K562 (cell line): ENCODE data around the gene MEGF11. TPM values are rescaled to one million over a fixed set of nuclear protein-coding genes. Genes with fewer than 3 reads are reported as not detected.

Experiments used
- CBX2 ChIP-seq: fragments of 200-600 bp; sonication (generic); IDR thresholded peaks from one replicate; pipeline ENCODE4 v1.6.1; 2012; ENCODE audit warnings: mild to moderate bottlenecking, low read length, inconsistent platforms; ENCODE audit not compliant: insufficient read depth, poor library complexity, severe bottlenecking
- DDX20 ChIP-seq: fragments of 450-650 bp; IDR thresholded peaks from 2 replicates; pipeline ENCODE4 v1.6.1; 2016; ENCODE audit warnings: missing genetic modification characterization, low read depth, mild to moderate bottlenecking, missing compliant biosample characterization, moderate library complexity
- DPF2 ChIP-seq: fragments of 450-650 bp; IDR thresholded peaks from 2 replicates; pipeline ENCODE4 v1.6.1; 2016
- MIER1 ChIP-seq: fragments of 450-650 bp; IDR thresholded peaks from 2 replicates; pipeline ENCODE4 v1.6.1; 2016; ENCODE audit warnings: antibody characterized with exemption, mild to moderate bottlenecking, low read depth
- NELFE ChIP-seq: IDR thresholded peaks from 2 replicates; pipeline ENCODE4 v1.6.1; 2011; ENCODE audit warnings: mild to moderate bottlenecking; ENCODE audit not compliant: insufficient read depth, insufficient read length
- PHB2 ChIP-seq: fragments of 450-650 bp; IDR thresholded peaks from 2 replicates; pipeline ENCODE4 v1.6.1; 2017; ENCODE audit warnings: low read depth
- PML ChIP-seq: IDR thresholded peaks from 2 replicates; pipeline ENCODE4 v1.6.1; 2012; ENCODE audit warnings: low read length, inconsistent platforms
- ZNF79 ChIP-seq: fragments of 250-450 bp; sonication (Bioruptor Pico); IDR thresholded peaks from 2 replicates; pipeline ENCODE4 v1.4.0; 2020; ENCODE audit warnings: low read depth, mild to moderate bottlenecking, moderate library complexity
- polyA plus RNA-seq, 8 experiments: library from polyadenylated mRNA; depleted of rRNA in 4 of 8; stranded (reverse) in 5 of 8; unstranded in 3 of 8; fragments of >200 nt; fragmentation: Nextera tagmentation in 2 of 8; fragmentation: Illumina TruSeq in 1 of 8; extraction: Ambion mirVana in 2 of 8; extraction: Trizol in 1 of 8; gene quantifications; 2 replicates each; pipeline versions ENCODE4 v1.2.1 to v1.2.3, GENCODE V29; 2011 to 2014; ENCODE audit warnings: inconsistent platforms in 1 of 8, missing spikeins in 1 of 8
- total RNA-seq, 7 experiments: library from RNA; depleted of rRNA in 6 of 7; stranded (reverse); fragments of >200 nt in 6 of 7; fragmentation: Illumina TruSeq in 2 of 7; extraction: Trizol in 2 of 7; gene quantifications; 2 replicates each; pipeline versions ENCODE4 v1.2.1 to v1.2.3, GENCODE V29; 2011 to 2021; ENCODE audit warnings: low replicate concordance in 1 of 7
- TF ChIP-seq, protein P1 (sequence below), 2 experiments: fragments of 450-650 bp; formaldehyde crosslinking in 1 of 2; IDR thresholded peaks; 2 replicates each; pipeline versions ENCODE4 v1.4.0 to v1.6.1; 2014 to 2020; ENCODE audit warnings: mild to moderate bottlenecking in 2 of 2, borderline replicate concordance in 1 of 2, low read depth in 1 of 2
- TF ChIP-seq, protein P2 (sequence below), 2 experiments: fragments of 150-350 bp in 1 of 2; IDR thresholded peaks; 2 replicates each; pipeline ENCODE4 v1.6.1; 2012 to 2016; ENCODE audit warnings: low read depth in 2 of 2, low read length in 2 of 2, mild to moderate bottlenecking in 1 of 2, moderate library complexity in 1 of 2
- TF ChIP-seq, protein P3 (sequence below): fragments of 200-800 bp; sonication (Bioruptor generic); IDR thresholded peaks from 2 replicates; pipeline ENCODE4 v1.6.1; 2017; ENCODE audit warnings: missing genetic modification characterization, missing compliant biosample characterization
- TF ChIP-seq, protein P4 (sequence below): fragments of 450-650 bp; IDR thresholded peaks from 2 replicates; pipeline ENCODE4 v1.7.0; 2016; ENCODE audit warnings: borderline replicate concordance

Gene MEGF11
- total and polyA plus RNA-seq, 9 of the 15 experiments (the other 6 are each of a cell fraction or from before 2014, with no cell fraction given), result 0.06 to 0.23 (median 0.20) TPM; not detected in 6

GRCh38 chr15:65952391-65953053 lies 301.0 kb downstream of the MEGF11 start (continued):
- TF ChIP-seq, protein P1, sequence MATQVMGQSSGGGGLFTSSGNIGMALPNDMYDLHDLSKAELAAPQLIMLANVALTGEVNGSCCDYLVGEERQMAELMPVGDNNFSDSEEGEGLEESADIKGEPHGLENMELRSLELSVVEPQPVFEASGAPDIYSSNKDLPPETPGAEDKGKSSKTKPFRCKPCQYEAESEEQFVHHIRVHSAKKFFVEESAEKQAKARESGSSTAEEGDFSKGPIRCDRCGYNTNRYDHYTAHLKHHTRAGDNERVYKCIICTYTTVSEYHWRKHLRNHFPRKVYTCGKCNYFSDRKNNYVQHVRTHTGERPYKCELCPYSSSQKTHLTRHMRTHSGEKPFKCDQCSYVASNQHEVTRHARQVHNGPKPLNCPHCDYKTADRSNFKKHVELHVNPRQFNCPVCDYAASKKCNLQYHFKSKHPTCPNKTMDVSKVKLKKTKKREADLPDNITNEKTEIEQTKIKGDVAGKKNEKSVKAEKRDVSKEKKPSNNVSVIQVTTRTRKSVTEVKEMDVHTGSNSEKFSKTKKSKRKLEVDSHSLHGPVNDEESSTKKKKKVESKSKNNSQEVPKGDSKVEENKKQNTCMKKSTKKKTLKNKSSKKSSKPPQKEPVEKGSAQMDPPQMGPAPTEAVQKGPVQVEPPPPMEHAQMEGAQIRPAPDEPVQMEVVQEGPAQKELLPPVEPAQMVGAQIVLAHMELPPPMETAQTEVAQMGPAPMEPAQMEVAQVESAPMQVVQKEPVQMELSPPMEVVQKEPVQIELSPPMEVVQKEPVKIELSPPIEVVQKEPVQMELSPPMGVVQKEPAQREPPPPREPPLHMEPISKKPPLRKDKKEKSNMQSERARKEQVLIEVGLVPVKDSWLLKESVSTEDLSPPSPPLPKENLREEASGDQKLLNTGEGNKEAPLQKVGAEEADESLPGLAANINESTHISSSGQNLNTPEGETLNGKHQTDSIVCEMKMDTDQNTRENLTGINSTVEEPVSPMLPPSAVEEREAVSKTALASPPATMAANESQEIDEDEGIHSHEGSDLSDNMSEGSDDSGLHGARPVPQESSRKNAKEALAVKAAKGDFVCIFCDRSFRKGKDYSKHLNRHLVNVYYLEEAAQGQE (IDR thresholded peaks at IDR 0.05; ENCODE audit: borderline replicate concordance), result peak; percentile 99
- TF ChIP-seq, protein P1 (CRISPR knock-in tag; IDR thresholded peaks at IDR 0.05; ENCODE audit: low read depth), result peak; percentile 95
- TF ChIP-seq PML, result no peak
- no peak for TF ChIP-seq CBX2
- TF ChIP-seq ZNF79 (CRISPR knock-in tag), result no peak
- TF ChIP-seq, protein P2, sequence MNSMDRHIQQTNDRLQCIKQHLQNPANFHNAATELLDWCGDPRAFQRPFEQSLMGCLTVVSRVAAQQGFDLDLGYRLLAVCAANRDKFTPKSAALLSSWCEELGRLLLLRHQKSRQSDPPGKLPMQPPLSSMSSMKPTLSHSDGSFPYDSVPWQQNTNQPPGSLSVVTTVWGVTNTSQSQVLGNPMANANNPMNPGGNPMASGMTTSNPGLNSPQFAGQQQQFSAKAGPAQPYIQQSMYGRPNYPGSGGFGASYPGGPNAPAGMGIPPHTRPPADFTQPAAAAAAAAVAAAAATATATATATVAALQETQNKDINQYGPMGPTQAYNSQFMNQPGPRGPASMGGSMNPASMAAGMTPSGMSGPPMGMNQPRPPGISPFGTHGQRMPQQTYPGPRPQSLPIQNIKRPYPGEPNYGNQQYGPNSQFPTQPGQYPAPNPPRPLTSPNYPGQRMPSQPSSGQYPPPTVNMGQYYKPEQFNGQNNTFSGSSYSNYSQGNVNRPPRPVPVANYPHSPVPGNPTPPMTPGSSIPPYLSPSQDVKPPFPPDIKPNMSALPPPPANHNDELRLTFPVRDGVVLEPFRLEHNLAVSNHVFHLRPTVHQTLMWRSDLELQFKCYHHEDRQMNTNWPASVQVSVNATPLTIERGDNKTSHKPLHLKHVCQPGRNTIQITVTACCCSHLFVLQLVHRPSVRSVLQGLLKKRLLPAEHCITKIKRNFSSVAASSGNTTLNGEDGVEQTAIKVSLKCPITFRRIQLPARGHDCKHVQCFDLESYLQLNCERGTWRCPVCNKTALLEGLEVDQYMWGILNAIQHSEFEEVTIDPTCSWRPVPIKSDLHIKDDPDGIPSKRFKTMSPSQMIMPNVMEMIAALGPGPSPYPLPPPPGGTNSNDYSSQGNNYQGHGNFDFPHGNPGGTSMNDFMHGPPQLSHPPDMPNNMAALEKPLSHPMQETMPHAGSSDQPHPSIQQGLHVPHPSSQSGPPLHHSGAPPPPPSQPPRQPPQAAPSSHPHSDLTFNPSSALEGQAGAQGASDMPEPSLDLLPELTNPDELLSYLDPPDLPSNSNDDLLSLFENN (IDR thresholded peaks at IDR 0.05; ENCODE audit: low read depth in 2 of 2, low read length in 2 of 2), result no peak
- TF ChIP-seq, protein P3, sequence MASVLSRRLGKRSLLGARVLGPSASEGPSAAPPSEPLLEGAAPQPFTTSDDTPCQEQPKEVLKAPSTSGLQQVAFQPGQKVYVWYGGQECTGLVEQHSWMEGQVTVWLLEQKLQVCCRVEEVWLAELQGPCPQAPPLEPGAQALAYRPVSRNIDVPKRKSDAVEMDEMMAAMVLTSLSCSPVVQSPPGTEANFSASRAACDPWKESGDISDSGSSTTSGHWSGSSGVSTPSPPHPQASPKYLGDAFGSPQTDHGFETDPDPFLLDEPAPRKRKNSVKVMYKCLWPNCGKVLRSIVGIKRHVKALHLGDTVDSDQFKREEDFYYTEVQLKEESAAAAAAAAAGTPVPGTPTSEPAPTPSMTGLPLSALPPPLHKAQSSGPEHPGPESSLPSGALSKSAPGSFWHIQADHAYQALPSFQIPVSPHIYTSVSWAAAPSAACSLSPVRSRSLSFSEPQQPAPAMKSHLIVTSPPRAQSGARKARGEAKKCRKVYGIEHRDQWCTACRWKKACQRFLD (CRISPR knock-in tag), result 0 out of 2 replicates have a peak, but pooled peaks have one; percentile 31
- no peak for TF ChIP-seq DPF2
- TF ChIP-seq MIER1, result peak; percentile 96
- TF ChIP-seq NELFE, result no peak
- TF ChIP-seq, protein P4, sequence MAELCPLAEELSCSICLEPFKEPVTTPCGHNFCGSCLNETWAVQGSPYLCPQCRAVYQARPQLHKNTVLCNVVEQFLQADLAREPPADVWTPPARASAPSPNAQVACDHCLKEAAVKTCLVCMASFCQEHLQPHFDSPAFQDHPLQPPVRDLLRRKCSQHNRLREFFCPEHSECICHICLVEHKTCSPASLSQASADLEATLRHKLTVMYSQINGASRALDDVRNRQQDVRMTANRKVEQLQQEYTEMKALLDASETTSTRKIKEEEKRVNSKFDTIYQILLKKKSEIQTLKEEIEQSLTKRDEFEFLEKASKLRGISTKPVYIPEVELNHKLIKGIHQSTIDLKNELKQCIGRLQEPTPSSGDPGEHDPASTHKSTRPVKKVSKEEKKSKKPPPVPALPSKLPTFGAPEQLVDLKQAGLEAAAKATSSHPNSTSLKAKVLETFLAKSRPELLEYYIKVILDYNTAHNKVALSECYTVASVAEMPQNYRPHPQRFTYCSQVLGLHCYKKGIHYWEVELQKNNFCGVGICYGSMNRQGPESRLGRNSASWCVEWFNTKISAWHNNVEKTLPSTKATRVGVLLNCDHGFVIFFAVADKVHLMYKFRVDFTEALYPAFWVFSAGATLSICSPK, result no peak
- no peak for TF ChIP-seq DDX20
- no peak for TF ChIP-seq PHB2
